ENCODE results near the gene DCHS1.

DCHS1 gene

GRCh38 chr11:6632116-6633073 is 23.2 kb downstream of the DCHS1 start:
- Histone ChIP-seq H4K12ac (ENCODE audit: low read depth, low read length) (no peak overlapping the region), H3K27me3 (ENCODE audit: insufficient read depth, low read length) (peaks cover 29% of the 10 kb centered on the region), H2BK5ac (ENCODE audit: low read depth, low read length, poor library complexity) (no peak overlapping the region), H3K23ac (ENCODE audit: low read length) (no peak overlapping the region), H3K4me2 (ENCODE audit: low read length) (no peak overlapping the region), H3K9me3 (ENCODE audit: insufficient read depth, low read depth, low read length) (peaks cover 18% of the 10 kb centered on the region), H3K9ac (ENCODE audit: low read length) (no peak overlapping the region), H2BK120ac (ENCODE audit: insufficient read depth, low read length, poor library complexity) (no peak overlapping the region), H3K4ac (ENCODE audit: low read depth, low read length) (no peak overlapping the region), H3K36me3 (ENCODE audit: control insufficient read depth in 1 of 2, insufficient read depth in 2 of 2, low read length in 2 of 2) (peaks cover 2 to 3% of the 10 kb centered on the region in 2 experiments), H3K18ac (ENCODE audit: low read length) (no peak overlapping the region), H3K79me2 (ENCODE audit: control insufficient read depth, insufficient read depth, low read length, poor library complexity) (no peaks in the 10 kb centered on the region), H3K79me1 (ENCODE audit: low read length) (no peaks in the 10 kb centered on the region), H3K4me3 (ENCODE audit: low read depth, low read length) (no peak overlapping the region), H2BK12ac (ENCODE audit: low read length) (no peak overlapping the region), H3K4me1 (ENCODE audit: control insufficient read depth in 1 of 2, insufficient read depth in 2 of 2, low read length in 2 of 2) (peaks cover 6 to 16% of the 10 kb centered on the region in 2 experiments), H4K8ac (ENCODE audit: low read depth, low read length) (no peak overlapping the region), H3K14ac (ENCODE audit: low read length) (no peak overlapping the region), H4K91ac (ENCODE audit: low read depth, low read length) (no peak overlapping the region), H2AFZ (ENCODE audit: insufficient read depth, low read length, poor library complexity) (no peak overlapping the region), H3K27ac (ENCODE audit: low read depth, low read length) (no peak overlapping the region), H2AK5ac (ENCODE audit: low read length) (no peak overlapping the region)
- no peak for DNase-seq
- WGBS (ENCODE audit: extremely low coverage, insufficient coverage, insufficient read length): no CpG with 5 or more reads among the region's 29 CpGs

- no peak overlapping the region for H3K4me3 ChIP-seq (ENCODE audit: low read depth, low read length)
- DNase-seq: no peak
- WGBS (ENCODE audit: extremely low coverage, insufficient coverage, insufficient read length): no CpG with 5 or more reads among the region's 11 CpGs
- no peak overlapping the region for H2BK120ac ChIP-seq (ENCODE audit: insufficient read depth, low read length, poor library complexity)
- H2AFZ ChIP-seq (ENCODE audit: insufficient read depth, low read length, poor library complexity): no peak overlapping the region
- H4K12ac ChIP-seq (ENCODE audit: low read depth, low read length): no peak overlapping the region
- no peak overlapping the region for H3K27ac ChIP-seq (ENCODE audit: low read depth, low read length)
- peaks cover 23% of the 10 kb centered on the region for H3K9me3 ChIP-seq (ENCODE audit: insufficient read depth, low read depth, low read length)
- H3K4ac ChIP-seq (ENCODE audit: low read depth, low read length): no peak overlapping the region
- H4K91ac ChIP-seq (ENCODE audit: low read depth, low read length): no peak overlapping the region
- no peaks in the 10 kb centered on the region for H3K79me1 ChIP-seq (ENCODE audit: low read length)
- H2BK5ac ChIP-seq (ENCODE audit: low read depth, low read length, poor library complexity): no peak overlapping the region
- H3K14ac ChIP-seq (ENCODE audit: low read length): no peak overlapping the region
- peaks cover 6 to 16% of the 10 kb centered on the region in 2 experiments for H3K4me1 ChIP-seq (ENCODE audit: control insufficient read depth in 1 of 2, insufficient read depth in 2 of 2, low read length in 2 of 2)
- H3K9ac ChIP-seq (ENCODE audit: low read length): no peak overlapping the region
- H3K4me2 ChIP-seq (ENCODE audit: low read length): no peak overlapping the region
- peaks cover 2 to 3% of the 10 kb centered on the region in 2 experiments for H3K36me3 ChIP-seq (ENCODE audit: control insufficient read depth in 1 of 2, insufficient read depth in 2 of 2, low read length in 2 of 2)
- no peak overlapping the region for H2AK5ac ChIP-seq (ENCODE audit: low read length)
- peaks cover 29% of the 10 kb centered on the region for H3K27me3 ChIP-seq (ENCODE audit: insufficient read depth, low read length)
- no peak overlapping the region for H2BK12ac ChIP-seq (ENCODE audit: low read length)
- H3K23ac ChIP-seq (ENCODE audit: low read length): no peak overlapping the region
- H3K18ac ChIP-seq (ENCODE audit: low read length): no peak overlapping the region
- no peaks in the 10 kb centered on the region for H3K79me2 ChIP-seq (ENCODE audit: control insufficient read depth, insufficient read depth, low read length, poor library complexity)
- H4K8ac ChIP-seq (ENCODE audit: low read depth, low read length): no peak overlapping the region
Observed at GRCh38 chr11:6631361-6631890, 24.2 kb downstream of the DCHS1 start.

DNA sequence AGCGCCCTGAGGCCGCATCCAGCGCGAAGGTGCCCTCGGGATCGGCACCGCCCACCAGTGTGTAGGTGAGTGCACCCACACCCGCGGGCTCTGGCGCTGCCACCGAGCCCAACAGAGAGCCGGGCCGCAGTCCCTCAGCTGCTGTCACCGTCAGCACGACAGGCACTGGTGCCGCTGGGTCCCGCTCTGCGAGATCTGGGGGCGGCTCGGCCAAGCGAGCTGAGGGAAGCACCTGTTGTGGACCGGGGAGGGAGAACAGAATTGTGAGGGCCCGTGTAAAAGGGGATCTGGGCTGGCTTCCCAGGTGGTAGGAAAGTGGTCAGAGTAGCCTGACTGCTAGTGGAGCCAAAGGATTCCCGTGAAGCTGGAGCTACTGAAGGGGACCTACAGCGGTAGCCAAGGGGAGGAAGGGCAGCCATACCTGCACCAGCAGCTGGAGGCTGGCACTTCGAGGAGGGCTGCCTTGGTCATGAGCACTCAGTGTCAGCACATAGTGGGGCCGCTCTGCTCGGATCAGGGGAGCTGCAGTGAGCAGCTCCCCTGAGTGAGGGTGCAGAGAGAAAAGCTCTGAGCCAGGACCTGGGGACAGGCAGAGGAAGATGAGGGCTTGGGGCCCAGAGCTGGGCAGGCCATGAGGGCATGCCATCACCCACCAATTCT is 24.8 kb downstream of the DCHS1 start:
- no peak overlapping the region for H3K18ac ChIP-seq (ENCODE audit: low read length)
- no peak overlapping the region for H2BK120ac ChIP-seq (ENCODE audit: insufficient read depth, low read length, poor library complexity)
- H3K27me3 ChIP-seq (ENCODE audit: insufficient read depth, low read length): peaks cover 29% of the 10 kb centered on the region
- no peak overlapping the region for H3K14ac ChIP-seq (ENCODE audit: low read length)
- H2AK5ac ChIP-seq (ENCODE audit: low read length): no peak overlapping the region
- H4K12ac ChIP-seq (ENCODE audit: low read depth, low read length): no peak overlapping the region
- no peak overlapping the region for H3K27ac ChIP-seq (ENCODE audit: low read depth, low read length)
- H3K4ac ChIP-seq (ENCODE audit: low read depth, low read length): no peak overlapping the region
- peak overlapping the region; percentile 73 for H3K4me2 ChIP-seq (ENCODE audit: low read length)
- no peak overlapping the region for H3K4me3 ChIP-seq (ENCODE audit: low read depth, low read length)
- no peaks in the 10 kb centered on the region for H3K79me1 ChIP-seq (ENCODE audit: low read length)
- H4K91ac ChIP-seq (ENCODE audit: low read depth, low read length): no peak overlapping the region
- WGBS (ENCODE audit: extremely low coverage, insufficient coverage, insufficient read length): no CpG with 5 or more reads among the region's 28 CpGs
- no peak overlapping the region for H4K8ac ChIP-seq (ENCODE audit: low read depth, low read length)
- no peak for DNase-seq
- peaks cover 2 to 3% of the 10 kb centered on the region in 2 experiments for H3K36me3 ChIP-seq (ENCODE audit: control insufficient read depth in 1 of 2, insufficient read depth in 2 of 2, low read length in 2 of 2)
- no peak overlapping the region for H2AFZ ChIP-seq (ENCODE audit: insufficient read depth, low read length, poor library complexity)
- peaks cover 23% of the 10 kb centered on the region for H3K9me3 ChIP-seq (ENCODE audit: insufficient read depth, low read depth, low read length)
- no peak overlapping the region for H3K23ac ChIP-seq (ENCODE audit: low read length)
- H2BK5ac ChIP-seq (ENCODE audit: low read depth, low read length, poor library complexity): no peak overlapping the region
- H3K9ac ChIP-seq (ENCODE audit: low read length): no peak overlapping the region
- no peaks in the 10 kb centered on the region for H3K79me2 ChIP-seq (ENCODE audit: control insufficient read depth, insufficient read depth, low read length, poor library complexity)
- H3K4me1 ChIP-seq (ENCODE audit: control insufficient read depth in 1 of 2, insufficient read depth in 2 of 2, low read length in 2 of 2): peaks cover 6 to 16% of the 10 kb centered on the region in 2 experiments
- H2BK12ac ChIP-seq (ENCODE audit: low read length): no peak overlapping the region

DNA sequence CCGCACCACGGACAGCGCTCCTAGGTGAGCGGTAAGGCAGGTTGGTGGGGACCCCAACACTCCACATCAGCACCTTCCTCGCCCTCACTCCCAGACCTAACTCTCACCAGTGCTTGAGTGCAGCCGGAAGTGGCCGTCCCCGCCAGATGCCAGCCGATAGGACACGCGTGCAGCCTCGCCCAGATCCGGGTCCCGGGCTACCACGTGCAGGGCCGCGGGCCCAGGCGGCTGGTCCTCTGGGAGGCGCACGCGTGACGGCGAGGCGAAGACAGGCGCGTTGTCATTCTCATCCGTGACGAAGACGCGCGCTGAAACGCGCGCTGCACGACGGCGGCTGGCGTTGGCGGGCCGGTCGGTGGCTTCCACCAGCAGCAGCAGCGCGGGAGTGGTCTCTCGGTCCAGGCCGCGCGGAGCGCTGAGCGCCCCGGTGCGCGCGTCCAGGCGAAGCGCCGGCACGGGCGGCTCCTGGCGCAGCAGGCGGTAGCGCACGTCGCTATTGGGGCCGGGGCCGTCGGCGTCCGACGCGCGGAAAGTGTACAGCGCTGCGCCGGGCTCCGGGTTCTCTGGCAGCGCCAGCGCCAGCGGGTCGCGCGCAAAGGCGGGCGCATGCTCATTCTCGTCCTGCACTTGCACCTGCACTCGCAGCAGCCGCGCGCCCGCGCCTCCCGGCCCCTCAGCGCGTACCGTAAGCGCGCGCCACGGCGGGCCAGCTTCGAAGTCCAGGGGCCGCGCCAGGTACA is 25.5 kb downstream of the DCHS1 start:
- H3K9me3 ChIP-seq (ENCODE audit: insufficient read depth, low read depth, low read length): peaks cover 23% of the 10 kb centered on the region
- H3K79me1 ChIP-seq (ENCODE audit: low read length): no peaks in the 10 kb centered on the region
- H3K27ac ChIP-seq (ENCODE audit: low read depth, low read length): no peak overlapping the region
- no peaks in the 10 kb centered on the region for H3K79me2 ChIP-seq (ENCODE audit: control insufficient read depth, insufficient read depth, low read length, poor library complexity)
- no peak overlapping the region for H2BK120ac ChIP-seq (ENCODE audit: insufficient read depth, low read length, poor library complexity)
- H3K14ac ChIP-seq (ENCODE audit: low read length): no peak overlapping the region
- no peak overlapping the region for H3K9ac ChIP-seq (ENCODE audit: low read length)
- no peak overlapping the region for H3K4ac ChIP-seq (ENCODE audit: low read depth, low read length)
- peak in 1 of 2 donors; percentile 8 for DNase-seq
- peaks cover 2 to 3% of the 10 kb centered on the region in 2 experiments for H3K36me3 ChIP-seq (ENCODE audit: control insufficient read depth in 1 of 2, insufficient read depth in 2 of 2, low read length in 2 of 2)
- H3K4me2 ChIP-seq (ENCODE audit: low read length): peak overlapping the region; percentile 73
- H3K23ac ChIP-seq (ENCODE audit: low read length): no peak overlapping the region
- H2AFZ ChIP-seq (ENCODE audit: insufficient read depth, low read length, poor library complexity): no peak overlapping the region
- no peak overlapping the region for H2BK5ac ChIP-seq (ENCODE audit: low read depth, low read length, poor library complexity)
- H2BK12ac ChIP-seq (ENCODE audit: low read length): no peak overlapping the region
- no peak overlapping the region for H3K18ac ChIP-seq (ENCODE audit: low read length)
- no peak overlapping the region for H4K8ac ChIP-seq (ENCODE audit: low read depth, low read length)
- WGBS (ENCODE audit: extremely low coverage, insufficient coverage, insufficient read length): no CpG with 5 or more reads among the region's 102 CpGs
- H3K4me3 ChIP-seq (ENCODE audit: low read depth, low read length): peak overlapping the region; percentile 34
- H4K12ac ChIP-seq (ENCODE audit: low read depth, low read length): no peak overlapping the region
- peaks cover 29% of the 10 kb centered on the region for H3K27me3 ChIP-seq (ENCODE audit: insufficient read depth, low read length)
- peaks cover 6 to 10% of the 10 kb centered on the region in 2 experiments for H3K4me1 ChIP-seq (ENCODE audit: control insufficient read depth in 1 of 2, insufficient read depth in 2 of 2, low read length in 2 of 2)
- H4K91ac ChIP-seq (ENCODE audit: low read depth, low read length): no peak overlapping the region
- H2AK5ac ChIP-seq (ENCODE audit: low read length): no peak overlapping the region

Measured in trophoblast cell (in vitro differentiated cells and primary cell).